Right renal cortex interstitium (tissue), 3 donors: Measurements from ENCODE around the gene SLFN14. TPM values are rescaled to one million over a fixed set of nuclear protein-coding genes. Genes with fewer than 3 reads are reported as not detected.
"Not testable (repeated sequence)": the region's sequence is repeated elsewhere in the genome, so short reads cannot be mapped to it uniquely, and the experiment has no call there.

Experiments
- DNase-seq, 3 donors: peaks; one replicate each; pipeline ENCODE4 v3.0.0-alpha.2; 2013; ENCODE audit warnings: low read depth in 3 of 3, low spot score in 2 of 3
- polyA plus RNA-seq, 3 donors: library from polyadenylated mRNA; unstranded; fragments of 120-200 nt; gene quantifications; one replicate each; pipeline ENCODE4 v1.2.1, GENCODE V29; 2013; ENCODE audit not compliant: insufficient read length in 3 of 3

SLFN14 gene
- polyA plus RNA-seq, 3 donors = 0.18 to 0.29 (median 0.24) TPM

DNA sequence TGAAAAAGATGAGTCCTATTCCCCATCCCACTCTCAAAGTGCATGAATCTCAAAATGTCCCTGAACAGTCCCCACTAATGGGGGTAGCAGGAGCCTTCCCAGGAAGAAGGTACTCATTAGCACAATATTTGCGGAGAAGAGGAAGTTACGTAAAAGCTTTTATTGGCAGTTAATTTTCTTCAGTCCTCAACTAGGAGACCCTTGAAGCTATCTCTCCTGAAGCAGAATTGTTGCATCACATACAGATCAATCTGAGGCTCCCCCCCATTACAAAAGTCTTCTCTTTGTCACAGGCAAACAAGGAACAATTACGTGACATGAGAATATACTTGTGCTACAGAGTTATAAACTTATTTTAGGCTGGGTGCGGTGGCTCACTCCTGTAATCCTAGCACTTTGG, 37.3 kb downstream of the SLFN14 start:
- DNase-seq = no peak

- DNase-seq = not testable (repeated sequence)
Observed at GRCh38 chr17:35521654-35522256, 38.9 kb downstream of the SLFN14 start.

GRCh38 chr17:35521150-35521549, 39.5 kb downstream of the SLFN14 start:
- DNase-seq = no peak

DNA sequence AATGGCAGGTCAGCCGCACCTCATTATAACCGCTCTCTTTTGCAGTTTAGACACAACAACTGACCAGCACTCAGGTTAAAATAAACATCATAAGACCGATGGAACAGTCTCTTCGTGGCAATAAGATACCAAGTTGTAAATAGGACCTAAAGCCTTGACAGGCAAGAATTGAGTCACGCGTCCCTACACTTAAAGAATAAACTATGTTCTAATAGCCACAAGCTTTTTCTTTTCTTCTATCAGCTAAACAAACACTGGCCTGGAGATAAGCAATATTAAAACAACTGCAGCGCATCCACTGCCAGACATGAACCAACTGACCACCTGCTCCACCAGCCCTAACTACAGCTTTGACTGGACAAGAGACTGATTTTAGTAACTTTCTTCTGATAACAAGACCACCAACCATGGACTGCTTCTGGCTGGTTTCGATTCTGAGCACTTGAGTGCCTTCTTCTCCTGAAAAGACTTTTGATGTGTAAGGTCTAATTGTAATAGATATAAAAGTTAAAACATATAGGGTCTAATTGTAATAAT, 40.6 kb downstream of the SLFN14 start:
- DNase-seq = no peak

DNA sequence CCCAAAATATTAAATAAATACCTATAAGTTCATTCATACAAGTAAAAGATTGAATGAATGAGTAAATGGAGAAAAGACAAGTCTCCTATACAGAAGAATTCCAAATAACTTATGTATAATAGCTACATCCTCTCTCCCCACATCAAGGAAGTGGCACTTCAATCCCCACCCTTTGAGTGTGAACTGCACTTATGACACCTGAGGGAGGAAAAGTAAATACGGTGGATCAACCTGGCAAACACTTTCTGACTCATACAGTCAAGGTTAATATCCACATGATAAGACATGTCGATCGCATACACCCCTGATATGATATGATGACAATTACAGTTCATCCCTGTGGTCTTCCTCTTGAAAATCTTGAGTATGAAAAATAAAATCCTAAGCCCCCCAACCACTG, 41.2 kb downstream of the SLFN14 start:
- no peak for DNase-seq

- not testable (repeated sequence) for DNase-seq
Observed at GRCh38 chr17:35518431-35518830, 42.2 kb downstream of the SLFN14 start.

GRCh38 chr17:35515027-35515426, 45.6 kb downstream of the SLFN14 start:
- no peak for DNase-seq

GRCh38 chr17:35514564-35514963, 46.1 kb downstream of the SLFN14 start:
- no peak for DNase-seq

Other genes starting within 250 kb of the SLFN14 start
- gene SLFN11, start 187.2 kb downstream of the SLFN14 start, polyA plus RNA-seq = 10 to 100 TPM; 10.5 to 11.8 (median 10.9) TPM
- gene SLFN12, start 128.3 kb downstream of the SLFN14 start, polyA plus RNA-seq = 10 to 100 TPM; 17.7 to 23.7 (median 20.0) TPM
- 10 to 100 TPM; 15.9 to 23.8 (median 19.2) TPM for gene SLFN13, start 112.1 kb downstream of the SLFN14 start, polyA plus RNA-seq
- gene SLFN12L, start 23.1 kb downstream of the SLFN14 start, polyA plus RNA-seq = under 1 TPM in 2 of 3 donors, not detected in 1; 0.04 to 0.17 TPM
- 10 to 100 TPM; 12.1 to 12.7 (median 12.4) TPM for gene PEX12, start 17.8 kb upstream of the SLFN14 start, polyA plus RNA-seq
- 100 to 1,000 TPM; 133 to 145 (median 137) TPM for gene AP2B1, start 26.5 kb upstream of the SLFN14 start, polyA plus RNA-seq
- 10 to 100 TPM; 10.2 to 12.9 (median 11.2) TPM for gene RASL10B, start 170.8 kb upstream of the SLFN14 start, polyA plus RNA-seq
- gene GAS2L2, start 192.4 kb upstream of the SLFN14 start, polyA plus RNA-seq = under 1 TPM in 1 of 3 donors, not detected in 2; 0.06 TPM
- gene C17orf50, start 200.1 kb upstream of the SLFN14 start, polyA plus RNA-seq = not detected
- 1 to 10 TPM; 1.4 to 1.5 (median 1.4) TPM for gene MMP28, start 234.8 kb upstream of the SLFN14 start, polyA plus RNA-seq
- gene TAF15, start 248.7 kb upstream of the SLFN14 start, polyA plus RNA-seq = 100 to 1,000 TPM; 223 to 239 (median 239) TPM